T47D (cell line): ENCODE results near the gene REPS1.

ENCODE experiments used
- DNase-seq, 2 experiments: peaks; one replicate each; pipeline versions ENCODE4 v3.0.0 to v3.0.0-alpha.2; 2011 to 2012; ENCODE audit warnings: low read depth in 1 of 2, low spot score in 1 of 2
- JUND ChIP-seq: IDR thresholded peaks from 2 replicates; pipeline ENCODE4 v1.6.1; 2012; ENCODE audit warnings: low read depth
- in situ Hi-C: cut with HindIII; loops from 2 replicates; pipeline ENCODE4 v1.10.0; 2016; ENCODE audit warnings: low sequenced_read_pairs, low pct_unique_long_range_greater_than_20kb

Gene REPS1

DNA sequence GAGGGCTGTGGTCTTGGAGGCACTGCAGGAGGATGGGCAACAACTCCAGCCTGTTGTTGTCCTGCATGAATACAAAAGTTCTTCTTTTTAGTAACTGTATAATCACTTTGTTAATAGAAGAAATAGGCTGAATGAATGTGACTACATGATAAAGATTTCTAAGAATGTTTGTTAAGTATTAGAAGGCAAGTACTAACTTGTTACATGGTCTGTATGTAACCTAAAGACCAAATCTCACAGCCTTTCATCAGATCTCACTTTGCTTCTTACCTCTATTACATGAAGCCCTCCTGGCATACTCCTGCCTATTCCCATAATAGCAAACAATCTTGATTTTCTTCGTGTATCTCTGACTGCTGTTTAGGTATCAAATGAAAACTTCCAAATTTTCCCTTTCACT is 73.4 kb downstream of the REPS1 start:
- DNase-seq = no peak
- TF ChIP-seq JUND = no peak
- in situ Hi-C loops = no loop called here

DNA sequence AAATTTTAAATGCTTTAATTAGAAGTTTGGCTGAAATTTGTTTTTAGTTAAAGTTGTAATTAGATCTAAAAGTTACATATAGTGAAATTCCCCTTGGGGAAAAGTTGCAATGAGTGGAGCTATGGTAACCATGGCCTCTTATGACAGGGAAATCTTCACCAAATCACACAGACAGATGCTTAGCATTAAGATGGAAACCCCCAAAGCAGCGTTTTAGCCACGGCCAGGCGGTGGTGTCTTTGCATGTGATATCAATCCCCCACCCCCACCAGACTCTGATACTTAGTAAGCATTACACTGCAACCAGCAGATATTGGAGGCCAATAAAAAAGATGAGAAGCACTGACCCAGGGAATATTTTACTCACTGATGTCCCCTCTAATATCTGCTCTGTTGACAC is 75.7 kb downstream of the REPS1 start:
- in situ Hi-C loops = no loop called here
- DNase-seq = no peak
- TF ChIP-seq JUND = no peak

DNA sequence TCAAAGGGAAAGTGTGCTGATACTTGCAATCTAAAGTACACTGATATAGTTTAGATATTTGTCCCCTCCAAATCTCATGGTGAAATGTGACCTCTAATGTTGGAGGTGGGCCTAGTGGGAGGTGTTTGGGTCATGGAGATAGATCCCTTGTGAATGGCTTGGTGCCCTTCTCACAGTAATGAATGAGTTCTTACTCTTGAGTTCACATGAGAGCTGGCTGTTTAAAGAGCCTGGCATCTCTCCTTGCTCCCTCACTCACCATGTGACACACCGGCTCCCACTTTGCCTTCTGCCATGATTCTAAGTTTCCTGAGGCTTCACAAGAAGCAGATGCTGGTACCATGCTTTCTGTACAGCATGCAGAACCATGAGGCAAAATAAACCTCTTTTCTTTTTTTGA is 78.1 kb downstream of the REPS1 start:
- DNase-seq = no peak
- in situ Hi-C loops = no loop called here
- no peak for TF ChIP-seq JUND

DNA sequence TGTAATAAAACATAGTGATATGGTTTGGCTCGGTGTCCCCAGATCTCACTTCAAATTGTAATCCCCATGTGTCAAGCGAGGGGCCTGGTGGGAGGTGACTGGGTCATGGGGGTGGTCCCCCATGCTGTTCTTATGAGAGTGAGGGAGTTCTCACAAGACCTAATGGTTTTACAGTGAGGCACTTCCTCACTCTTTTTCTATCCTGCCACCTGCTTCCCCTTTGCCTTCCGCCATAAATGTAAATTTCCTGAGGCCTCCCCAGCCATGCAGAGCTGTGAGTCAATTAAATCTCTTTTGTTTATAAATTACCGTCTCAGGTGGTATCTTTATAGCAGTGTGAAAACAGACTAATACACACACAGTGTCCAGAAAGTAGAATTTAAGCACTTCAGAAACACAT is 78.5 kb downstream of the REPS1 start:
- no peak for DNase-seq
- TF ChIP-seq JUND = no peak
- in situ Hi-C loops = no loop called here

DNA sequence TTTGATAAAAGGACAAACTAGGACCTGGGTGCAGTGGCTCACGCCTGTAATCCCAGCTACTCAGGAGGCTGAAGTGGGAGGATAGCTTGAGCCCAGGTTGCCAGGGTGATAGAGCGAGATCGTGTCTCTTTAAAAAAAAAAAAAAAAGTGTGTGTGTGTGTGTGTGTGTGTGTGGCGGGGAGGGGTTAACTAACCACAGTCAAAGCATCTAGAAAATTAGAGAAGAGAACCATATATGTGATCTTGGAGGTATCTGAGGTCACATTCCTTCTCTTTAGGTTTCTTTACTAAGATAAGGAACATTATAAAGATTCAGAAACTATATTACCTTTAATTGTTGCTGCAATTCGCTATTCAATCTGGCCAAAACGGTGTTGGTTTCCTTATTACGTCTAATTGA is 80.9 kb downstream of the REPS1 start:
- no peak for TF ChIP-seq JUND
- in situ Hi-C loops = no loop called here
- no peak for DNase-seq

DNA sequence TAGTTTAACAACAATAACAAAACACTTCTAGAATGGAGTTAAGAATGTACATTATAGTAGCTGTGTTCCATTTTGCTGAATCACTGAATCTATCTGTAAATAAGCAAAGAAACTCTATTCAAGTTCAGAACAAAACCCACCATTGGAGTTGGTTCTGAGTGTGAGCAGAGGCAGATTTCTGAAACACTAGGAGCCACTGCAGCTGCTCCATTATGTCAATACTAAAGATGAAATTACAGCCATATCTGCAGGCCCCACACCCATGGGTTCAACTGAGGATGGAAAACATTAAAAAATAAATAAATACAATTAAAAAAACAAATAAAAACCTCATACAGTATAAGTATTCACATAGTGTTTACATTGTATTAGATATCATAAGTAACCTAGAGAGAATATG is 91.0 kb downstream of the REPS1 start:
- in situ Hi-C loops = no loop called here
- no peak for DNase-seq
- TF ChIP-seq JUND = no peak

DNA sequence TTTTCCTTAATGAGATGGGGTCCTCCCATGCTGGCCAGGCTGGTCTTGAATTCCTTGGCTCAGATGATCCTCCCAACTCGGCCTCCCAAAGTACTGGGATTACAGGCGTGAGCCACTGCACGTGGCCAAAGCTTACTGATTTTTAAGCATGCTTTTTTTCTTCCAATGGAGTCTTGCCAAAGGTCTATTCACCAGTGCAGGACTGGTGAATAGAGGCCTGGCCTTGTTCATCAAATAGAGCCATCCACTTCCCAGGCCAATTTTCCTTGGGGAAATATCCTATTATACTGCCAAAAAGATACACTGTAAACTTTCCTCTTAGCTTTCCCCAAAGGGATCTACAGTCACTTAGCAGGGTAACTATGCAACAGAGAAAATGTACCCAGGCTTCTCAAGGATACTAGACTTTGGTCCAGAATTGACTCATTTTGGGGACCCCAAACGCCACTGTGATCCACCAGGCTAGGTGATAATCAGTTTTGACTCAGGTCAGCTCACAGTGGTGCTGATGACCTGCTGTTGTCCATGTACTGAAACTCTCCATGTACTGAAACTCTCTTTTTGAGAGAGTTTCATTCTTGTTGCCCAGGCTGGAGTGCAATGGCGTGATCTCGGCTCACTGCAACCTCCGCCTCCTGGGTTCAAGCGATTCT is 91.8 kb downstream of the REPS1 start:
- in situ Hi-C loops = no loop called here
- no peak for DNase-seq
- TF ChIP-seq JUND = no peak

DNA sequence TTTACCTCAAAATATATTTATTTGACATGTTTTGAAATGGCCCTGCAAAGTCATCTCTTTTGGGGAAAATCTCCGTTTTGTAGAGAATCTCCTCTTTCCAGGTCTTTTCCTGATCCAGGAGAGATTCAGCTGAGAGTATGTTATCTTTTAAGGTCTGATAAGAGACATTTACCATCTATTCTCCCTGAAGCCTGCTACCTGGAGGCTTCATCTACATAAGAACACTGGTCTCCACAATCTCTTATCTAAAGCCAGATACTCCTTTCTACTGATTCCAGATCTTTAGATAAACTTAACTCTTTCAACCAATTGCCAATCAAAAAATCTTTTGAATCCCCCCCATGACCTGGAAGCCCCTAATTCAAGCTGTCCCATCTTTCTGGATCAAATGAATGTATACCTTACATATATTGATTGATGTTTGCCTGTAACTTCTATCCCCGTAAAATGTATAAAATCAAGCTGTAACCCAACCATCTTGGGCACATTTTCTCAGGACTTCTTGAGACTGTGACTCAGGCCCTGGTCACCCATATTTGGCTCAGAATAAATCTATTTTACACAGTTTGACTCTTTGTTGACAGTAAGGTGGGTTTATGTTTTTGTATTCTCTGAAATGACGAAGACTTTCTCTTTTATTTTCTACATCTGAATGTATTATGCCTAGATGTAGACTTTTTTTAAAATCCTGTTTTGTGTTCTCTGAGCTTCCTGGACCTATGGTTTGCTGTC is 96.6 kb downstream of the REPS1 start:
- no peak for TF ChIP-seq JUND
- DNase-seq = no peak

DNA sequence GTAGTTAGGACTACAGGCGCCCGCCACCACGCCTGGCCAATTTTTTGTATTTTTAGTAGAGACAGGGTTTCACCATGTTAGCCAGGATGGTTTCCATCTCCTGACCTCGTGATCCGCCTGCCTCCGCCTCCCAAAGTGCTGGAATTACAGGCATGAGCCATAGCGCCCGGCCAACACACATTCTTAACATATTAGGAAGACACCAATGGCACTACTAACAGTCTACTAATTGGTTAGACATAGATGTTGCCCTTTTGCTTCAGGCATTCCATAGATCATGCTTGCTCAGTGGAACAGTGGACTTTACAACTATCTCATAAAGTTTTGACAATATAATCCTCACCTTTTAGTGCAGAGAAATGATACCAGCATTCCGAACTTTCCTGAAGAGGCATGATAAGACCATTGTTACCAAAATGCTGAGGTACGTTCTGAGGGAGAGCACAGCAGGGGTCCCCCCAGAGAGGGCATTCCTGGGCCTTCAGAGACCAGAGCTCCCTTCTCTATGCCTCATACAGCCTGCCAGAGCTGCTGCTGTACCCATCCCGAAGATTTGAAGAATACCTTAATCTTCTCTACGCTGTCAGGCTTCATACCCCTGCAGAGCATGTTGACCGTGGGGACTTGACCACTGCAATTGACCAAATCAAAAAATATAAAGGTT is 102.8 kb downstream of the REPS1 start:
- in situ Hi-C loops = no loop called here
- DNase-seq = no peak
- TF ChIP-seq JUND = no peak

More for the DNA sequence above, 96.6 kb downstream of the REPS1 start:
- in situ Hi-C loops = no loop called here

DNA sequence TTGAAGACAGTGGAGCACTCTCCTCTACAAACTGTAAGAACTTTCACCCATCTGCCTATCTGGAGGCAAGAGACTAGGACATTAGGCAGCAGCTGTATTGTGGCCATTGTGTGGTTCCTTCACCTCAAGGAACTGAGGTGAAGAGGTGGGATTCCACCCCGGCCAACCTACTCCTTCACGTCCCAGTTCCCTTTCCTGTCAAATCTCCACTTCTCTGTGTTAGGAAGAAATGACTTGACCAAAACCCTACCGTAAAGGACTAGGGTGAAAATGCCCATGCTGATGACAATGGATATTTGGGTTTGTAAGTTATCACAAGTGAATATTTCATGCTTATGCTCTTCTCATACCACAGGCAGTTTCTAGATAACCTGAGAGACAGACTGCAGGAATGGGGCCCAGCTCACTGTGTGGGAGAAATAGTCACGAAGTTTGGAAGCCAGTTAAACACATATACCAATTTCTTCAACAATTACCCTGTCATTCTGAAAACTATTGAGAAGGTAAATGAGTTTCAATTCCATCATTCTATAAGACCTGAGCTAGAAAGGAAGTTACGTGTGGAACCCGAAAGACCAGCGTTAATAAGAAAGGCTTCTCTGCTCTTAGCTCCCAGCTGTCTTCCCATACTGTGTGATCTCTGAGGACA is 105.6 kb downstream of the REPS1 start:
- DNase-seq = no peak
- in situ Hi-C loops = no loop called here
- TF ChIP-seq JUND = no peak

DNA sequence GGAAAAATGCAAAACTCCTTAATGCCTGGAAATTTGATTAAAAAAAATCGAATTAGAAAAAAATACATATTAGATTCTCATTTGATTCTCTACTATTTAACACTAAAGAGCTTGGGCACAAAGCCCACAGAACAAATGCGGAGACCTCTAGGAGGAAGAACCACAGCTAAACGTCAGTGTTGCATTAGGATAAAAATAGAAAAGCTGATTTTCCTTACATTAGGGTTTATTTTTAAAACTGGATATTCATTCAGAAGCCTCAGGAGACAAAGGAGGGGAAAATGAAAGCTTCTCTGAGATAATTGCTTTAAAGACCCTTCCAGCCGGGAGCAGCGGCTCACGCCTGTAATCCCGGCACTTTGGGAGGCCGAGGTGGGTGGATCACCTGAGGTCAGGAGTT is 114.9 kb downstream of the REPS1 start:
- in situ Hi-C loops = no loop called here
- TF ChIP-seq JUND = no peak
- no peak for DNase-seq

DNA sequence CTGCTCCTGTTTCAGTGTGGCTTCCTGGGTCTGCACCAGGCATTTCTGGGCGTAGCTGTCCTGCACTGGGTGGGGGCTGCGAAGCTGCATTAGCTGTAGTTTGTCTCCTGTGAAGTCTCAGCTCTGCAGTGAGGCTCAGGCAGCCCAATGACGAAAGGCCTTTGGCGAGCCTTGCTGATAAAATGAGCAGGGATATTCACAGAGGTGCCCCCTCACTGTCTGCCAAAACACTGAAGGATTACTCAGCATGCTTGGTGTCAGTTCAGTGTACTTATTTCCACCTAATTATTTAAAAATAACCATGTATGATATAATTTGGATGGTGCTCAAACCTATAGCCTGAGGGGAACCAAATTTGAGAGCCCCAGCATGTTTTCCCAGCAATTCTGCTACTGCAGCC is 118.7 kb downstream of the REPS1 start:
- DNase-seq = no peak
- in situ Hi-C loops = no loop called here
- no peak for TF ChIP-seq JUND

DNA sequence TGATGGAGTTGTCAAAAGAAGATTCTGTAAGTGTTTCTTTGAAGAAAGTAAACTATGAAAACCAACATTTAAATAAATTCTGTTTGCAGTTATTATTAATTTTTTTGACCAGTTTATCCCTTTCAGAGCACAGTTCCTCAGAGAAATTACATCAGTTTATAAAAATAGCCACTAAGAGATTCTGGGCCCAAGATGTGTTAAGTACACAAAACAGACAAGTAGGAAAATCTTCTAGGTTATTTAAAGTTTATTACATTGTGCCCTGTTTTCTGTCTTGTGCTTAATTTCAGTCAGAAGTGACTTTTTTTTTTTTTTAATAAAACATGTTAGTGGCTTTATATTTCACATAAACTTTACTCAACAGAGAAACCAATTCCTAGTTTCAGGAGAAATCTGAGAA is 119.9 kb downstream of the REPS1 start:
- in situ Hi-C loops = no loop called here
- TF ChIP-seq JUND = no peak
- no peak for DNase-seq
